GM13976 (cell line): ENCODE results near the gene MB21D2.

ENCODE experiments used
- DNase-seq: peaks from one replicate; pipeline ENCODE4 v3.0.0; 2012; ENCODE audit warnings: low spot score
- CTCF ChIP-seq: IDR thresholded peaks from 2 replicates; pipeline ENCODE4 v1.5.1; 2012; ENCODE audit warnings: borderline replicate concordance, mild to moderate bottlenecking; ENCODE audit not compliant: insufficient read depth; ENCODE audit errors: extremely low read depth, missing control alignments, control extremely low read depth
- in situ Hi-C: fragments of 300-500 bp; cut with MboI; formaldehyde crosslinking; loops from one replicate; pipeline ENCODE4 v1.12.0; 2022; ENCODE audit warnings: low sequenced_read_pairs, mixed read lengths, inconsistent platforms; ENCODE audit not compliant: unreplicated experiment

Gene MB21D2

GRCh38 chr3:192758654-192759053 is 159.0 kb downstream of the MB21D2 start:
- TF ChIP-seq CTCF, result no peak
- no peak for DNase-seq
- in situ Hi-C loops, result no loop called here

GRCh38 chr3:192751148-192751547 is 166.5 kb downstream of the MB21D2 start:
- TF ChIP-seq CTCF, result no peak
- DNase-seq, result no peak
- in situ Hi-C loops, result no loop called here

- TF ChIP-seq CTCF, result no peak
- DNase-seq, result no peak
- in situ Hi-C loops, result no loop called here
Measured at GRCh38 chr3:192750201-192750600, 167.5 kb downstream of the MB21D2 start.

GRCh38 chr3:192747746-192748145 is 169.9 kb downstream of the MB21D2 start:
- DNase-seq, result no peak
- TF ChIP-seq CTCF, result no peak
- in situ Hi-C loops, result no loop called here

GRCh38 chr3:192747145-192747544 is 170.5 kb downstream of the MB21D2 start:
- in situ Hi-C loops, result no loop called here
- TF ChIP-seq CTCF, result no peak
- DNase-seq, result no peak
